Head of caudate nucleus (tissue), 42 donors: ENCODE data around the gene HIVEP1.
A peak's percentile ranks its signal among the peaks of the same experiment; 100 is the strongest.
"Not testable (repeated sequence)": the region's sequence is repeated elsewhere in the genome, so short reads cannot be mapped to it uniquely, and the experiment has no call there.

ENCODE experiments used
- DNase-seq, 42 donors: peaks; one replicate each; pipeline versions ENCODE4 v3.0.0 to v3.0.0-alpha.2; 2020 to 2021; ENCODE audit warnings: mixed read lengths in 7 of 42
- intact Hi-C: fragments of 100-400 bp; cut with DNase I; formaldehyde crosslinking; loops from one replicate; pipeline ENCODE4 v1.15.0; 2022

HIVEP1 gene

DNA sequence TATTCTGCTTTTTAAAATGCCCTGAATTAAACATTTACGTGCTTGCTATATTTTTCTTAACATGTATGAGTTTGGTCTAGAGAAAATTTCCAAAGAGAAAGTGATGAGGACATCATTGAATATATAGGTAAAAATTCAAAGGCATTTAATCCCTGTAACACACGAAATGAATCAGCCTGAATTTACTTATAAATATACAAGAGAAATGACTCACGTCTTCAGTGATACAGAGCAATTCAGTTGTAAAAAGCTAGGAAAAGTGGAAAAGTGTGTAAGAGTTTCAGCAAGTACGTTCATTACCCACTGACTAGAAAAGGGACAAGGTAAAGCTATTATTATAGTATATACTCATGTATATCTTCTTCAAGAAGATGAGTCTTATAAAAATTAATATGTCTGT is 124.8 kb downstream of the HIVEP1 start:
- intact Hi-C loops, result no loop called here
- DNase-seq, result no peak

DNA sequence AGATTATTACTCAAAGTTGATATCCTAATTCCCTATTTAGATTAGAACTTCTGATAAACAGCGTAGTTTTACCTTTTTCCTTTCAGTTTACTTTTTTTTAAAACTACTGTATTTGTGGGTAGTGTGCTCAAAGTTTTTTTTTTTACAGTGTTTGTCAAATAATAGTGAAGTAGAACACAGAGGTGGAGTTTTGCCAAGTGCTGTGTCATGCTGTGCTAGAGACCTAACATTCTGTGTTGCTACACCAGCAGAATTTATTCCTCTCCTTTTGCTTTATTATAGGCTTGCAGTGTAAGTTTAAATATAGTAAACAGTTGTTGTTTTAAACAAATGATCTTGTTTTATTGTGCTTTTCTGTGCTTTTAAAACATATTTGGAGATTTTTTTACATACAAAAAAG is 125.4 kb downstream of the HIVEP1 start:
- peak in 34 of 42 donors; percentile 14 to 84 (median 58) for DNase-seq
- intact Hi-C loops, result no loop called here

DNA sequence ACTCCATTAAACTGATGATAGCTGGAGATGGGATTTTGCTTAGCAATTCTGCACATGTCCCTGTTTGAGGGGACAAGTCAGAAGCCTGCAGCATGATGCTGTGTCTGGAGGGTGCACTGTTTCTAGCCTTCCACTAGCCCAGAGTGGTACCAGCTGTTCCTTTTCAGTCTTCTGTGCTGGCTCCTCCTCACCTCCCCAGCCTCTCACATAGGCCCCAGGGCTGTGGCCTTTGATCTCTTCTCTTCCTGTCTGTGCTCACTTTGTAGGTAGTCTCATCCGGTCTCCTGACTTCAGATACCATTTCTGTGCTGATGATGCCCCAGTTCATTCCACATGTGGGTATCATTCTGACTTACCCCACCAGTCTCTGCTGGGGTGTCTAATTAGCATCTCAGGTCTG is 126.3 kb downstream of the HIVEP1 start:
- intact Hi-C loops, result no loop called here
- DNase-seq, result no peak

DNA sequence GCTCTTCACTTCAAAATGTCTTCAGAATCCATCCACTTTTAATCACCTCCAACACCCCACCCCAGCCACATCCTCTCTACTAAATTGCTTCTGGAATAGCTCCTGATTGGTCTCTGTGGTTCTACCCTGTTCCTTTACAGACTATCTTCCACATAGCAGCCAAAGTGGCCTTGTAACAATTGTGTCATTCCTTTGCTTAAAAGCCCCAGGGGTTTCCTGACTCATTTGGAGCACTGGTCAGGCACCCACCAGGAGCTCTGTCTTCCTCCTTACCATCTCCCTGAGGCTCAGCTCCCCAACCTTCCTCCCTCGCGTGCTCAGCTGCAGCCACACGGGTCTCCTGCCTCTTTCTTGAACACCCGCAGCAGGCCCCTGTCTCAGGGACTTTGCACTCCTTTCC is 126.8 kb downstream of the HIVEP1 start:
- intact Hi-C loops, result no loop called here
- DNase-seq, result no peak

DNA sequence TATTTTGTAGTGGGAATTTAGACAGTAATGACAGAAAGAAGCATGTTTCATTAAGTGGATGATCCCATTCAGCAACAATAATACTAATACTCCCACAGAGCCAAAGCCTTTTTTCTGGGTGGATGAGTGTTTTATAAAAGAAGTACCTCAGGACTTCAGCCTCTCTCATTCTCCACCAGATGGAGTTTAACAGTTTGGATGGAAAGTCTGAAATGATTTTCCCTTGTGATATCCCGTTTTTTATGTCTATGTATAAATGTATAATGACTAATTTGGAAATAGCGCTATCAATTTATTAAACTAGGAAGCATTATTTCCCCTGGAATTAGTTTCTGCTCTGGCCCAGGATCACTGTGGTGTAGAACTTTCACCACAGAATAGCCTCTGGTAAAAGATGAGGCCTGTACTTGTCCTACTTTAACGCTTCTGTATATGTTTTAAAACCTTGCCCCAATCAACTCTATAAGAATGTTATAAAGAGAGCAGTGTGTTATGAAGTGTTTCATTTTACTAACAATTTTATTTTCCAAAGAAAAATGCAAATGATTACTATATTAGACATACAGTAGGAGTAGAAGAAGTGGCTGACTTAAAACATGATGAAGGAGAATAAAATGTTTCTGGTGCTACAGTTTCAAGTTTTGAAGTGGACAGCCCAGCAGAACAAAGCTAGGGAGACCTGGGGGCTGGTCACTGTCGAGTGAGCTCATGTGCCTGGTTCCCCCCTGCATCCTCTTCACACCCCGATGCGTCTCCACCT is 135.6 kb downstream of the HIVEP1 start:
- intact Hi-C loops, result no loop called here
- DNase-seq, result no peak

DNA sequence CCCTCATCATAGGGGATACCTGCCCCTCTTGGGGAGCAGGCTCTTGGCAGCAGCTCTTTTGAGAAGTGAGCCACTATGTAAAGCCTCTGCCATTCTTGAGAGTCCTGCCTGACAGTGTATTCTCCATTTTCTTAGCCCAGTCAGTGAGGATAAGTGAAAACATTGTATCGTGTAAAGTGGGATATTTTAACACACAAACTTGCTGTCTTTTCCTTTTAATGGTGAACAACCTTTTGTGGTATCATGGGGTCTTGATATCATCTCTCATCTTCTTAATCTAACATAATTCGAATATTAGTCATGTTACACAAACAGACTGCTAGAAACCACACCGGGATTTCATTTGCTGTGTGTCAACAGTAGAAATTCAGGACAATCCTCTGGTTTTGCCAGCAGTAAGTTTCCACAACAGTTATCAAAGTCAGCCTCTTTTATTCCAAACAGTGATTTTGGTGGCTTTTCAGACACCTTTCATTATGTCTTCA is 136.2 kb downstream of the HIVEP1 start:
- intact Hi-C loops, result no loop called here
- no peak for DNase-seq

DNA sequence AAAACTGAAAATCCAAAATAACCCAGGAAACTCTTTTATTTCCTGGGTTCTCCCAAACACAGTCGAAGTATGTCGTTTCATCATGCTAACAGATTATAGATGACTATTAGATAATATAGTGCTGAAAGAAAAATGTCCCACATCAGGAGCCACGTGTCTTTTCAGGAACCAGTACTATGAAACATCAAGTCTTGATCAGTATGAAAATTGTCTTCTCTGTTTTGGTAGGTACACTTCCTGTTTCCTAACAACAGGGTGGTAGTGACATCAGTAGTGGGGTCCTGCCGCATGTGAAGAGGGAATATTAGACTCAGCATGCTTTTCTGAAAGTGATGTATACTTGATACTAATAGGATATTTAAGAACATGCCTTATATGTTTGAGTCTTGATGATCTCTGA is 136.7 kb downstream of the HIVEP1 start:
- no peak for DNase-seq
- intact Hi-C loops, result no loop called here

DNA sequence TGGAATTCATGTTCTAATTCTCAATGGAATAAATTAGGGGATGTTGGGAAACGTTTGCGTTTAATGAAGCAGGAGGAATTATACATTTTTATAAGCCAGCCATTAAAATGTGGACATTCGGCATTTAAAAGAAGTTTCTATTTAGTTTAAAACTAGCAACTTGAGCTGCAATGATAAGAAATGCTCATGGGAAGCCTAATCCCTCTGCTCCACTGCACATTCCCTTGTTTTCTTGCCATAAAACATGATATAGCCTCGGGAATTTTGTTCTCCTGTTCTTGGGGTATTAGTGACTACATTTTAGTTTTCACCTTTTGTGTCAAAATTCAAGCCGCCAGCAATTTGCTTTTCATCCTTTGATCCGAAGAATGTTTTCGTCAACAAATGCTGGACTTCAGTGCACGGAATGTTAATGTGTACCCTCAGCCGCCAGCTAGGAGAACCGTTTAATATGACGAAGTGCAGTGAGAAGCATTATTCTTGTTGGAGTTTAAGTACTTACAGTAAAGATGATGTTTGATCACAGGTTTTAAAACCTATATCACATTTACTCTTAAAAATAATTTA is 137.9 kb downstream of the HIVEP1 start:
- intact Hi-C loops, result loop anchor here (10.0 kb wide), 1 partner anchor 85 kb away; no protein-coding TSS in a partner anchor
- peak in 3 of 42 donors; percentile 26 to 42 (median 32) for DNase-seq

DNA sequence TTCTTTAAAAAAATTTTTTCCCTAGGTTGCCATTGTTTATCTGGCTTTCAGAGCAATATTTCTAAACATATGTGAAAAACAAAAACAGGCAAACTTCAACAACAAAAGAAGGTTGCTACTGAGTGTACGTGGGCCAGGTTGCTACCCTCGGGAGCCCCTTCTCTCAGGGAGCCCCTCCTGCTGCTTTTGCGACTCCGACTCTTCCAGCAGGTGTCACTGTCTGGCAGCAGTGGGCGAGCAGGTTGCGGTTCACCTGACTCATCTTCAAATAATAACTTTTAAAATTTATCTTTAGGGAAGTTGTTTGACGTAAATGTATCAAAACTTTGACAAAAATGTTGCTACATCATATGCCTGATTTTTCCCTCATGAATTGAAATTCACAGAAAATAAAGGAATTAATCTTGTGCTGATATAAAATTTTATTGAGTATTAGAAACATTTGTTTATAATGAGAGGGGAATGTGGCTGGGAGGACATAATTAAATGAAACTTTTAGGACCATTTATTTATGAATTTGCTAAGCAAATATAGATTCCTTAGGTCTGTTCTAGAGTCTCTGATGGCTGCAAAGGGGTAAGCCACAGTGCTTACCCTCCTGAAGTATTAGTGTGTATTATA is 138.8 kb downstream of the HIVEP1 start:
- DNase-seq, result peak; percentile 46 to 83 (median 67)
- intact Hi-C loops, result loop anchor here (10.0 kb wide), 1 partner anchor 84 kb away; no protein-coding TSS in a partner anchor

DNA sequence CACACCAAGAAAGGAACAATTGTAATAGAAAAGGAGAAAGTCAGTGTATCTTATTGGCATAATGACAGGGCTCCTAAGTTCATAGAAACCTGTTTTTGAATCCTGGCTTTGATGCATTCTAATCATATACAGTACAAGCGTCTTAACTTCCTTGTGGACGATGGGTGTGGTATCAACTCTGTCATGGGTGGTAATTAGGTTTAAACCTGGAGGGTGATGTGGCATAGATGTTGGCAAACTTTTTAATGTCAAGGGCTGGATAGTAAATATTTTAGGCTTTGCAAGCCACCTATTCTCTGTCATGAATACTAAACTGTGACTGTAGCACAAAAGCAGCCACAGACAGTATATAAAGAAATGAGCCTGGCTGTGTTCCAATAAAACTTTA is 139.3 kb downstream of the HIVEP1 start:
- no peak for DNase-seq
- intact Hi-C loops, result loop anchor here (10.0 kb wide), 1 partner anchor 83 kb away; no protein-coding TSS in a partner anchor

DNA sequence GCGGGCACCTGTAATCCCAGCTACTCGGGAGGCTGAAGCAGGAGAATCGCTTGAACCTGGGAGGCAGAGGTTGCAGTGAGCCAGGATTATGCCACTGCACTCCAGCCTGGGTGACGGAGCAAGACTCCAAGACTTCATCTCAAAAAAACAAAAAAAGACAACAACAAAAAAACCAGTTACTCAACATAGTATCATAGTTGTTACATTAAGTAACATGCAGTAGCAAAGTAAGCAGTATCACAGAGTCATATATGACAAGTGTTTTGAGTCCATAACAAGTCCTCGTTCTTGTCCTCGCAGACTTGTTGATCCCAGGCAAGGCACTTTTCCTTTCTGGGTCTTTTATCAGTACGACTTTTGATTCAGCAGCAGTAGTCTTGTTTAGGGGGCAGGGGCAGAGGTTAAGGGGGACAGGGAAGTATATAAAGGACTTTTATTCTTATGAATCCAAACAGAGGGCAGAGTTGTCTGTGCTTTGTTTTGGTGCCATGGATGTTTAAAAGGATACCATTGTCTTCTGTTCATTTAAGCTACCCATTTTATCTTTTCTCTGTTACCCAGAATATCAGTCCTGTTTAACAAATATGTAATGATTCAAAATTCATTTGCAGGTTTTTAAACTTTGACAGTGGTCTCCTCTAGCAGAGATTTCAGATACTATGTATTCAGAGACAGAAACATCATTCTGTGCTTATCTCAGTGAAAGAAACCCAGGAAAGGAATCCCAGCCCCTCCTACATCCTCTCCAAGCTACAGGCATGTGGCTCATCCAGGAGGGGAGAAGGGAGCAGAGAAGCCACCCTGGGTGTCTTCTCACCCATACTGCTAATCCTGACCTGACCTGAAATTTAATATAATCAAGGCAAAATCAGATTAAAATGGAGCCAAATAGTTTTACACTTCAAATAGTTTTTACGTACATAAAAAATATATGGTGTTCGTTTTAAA is 140.2 kb downstream of the HIVEP1 start:
- peak in 11 of 42 donors; percentile 20 to 65 (median 39) for DNase-seq
- intact Hi-C loops, result loop anchor here (10.0 kb wide), 1 partner anchor 83 kb away; no protein-coding TSS in a partner anchor

DNA sequence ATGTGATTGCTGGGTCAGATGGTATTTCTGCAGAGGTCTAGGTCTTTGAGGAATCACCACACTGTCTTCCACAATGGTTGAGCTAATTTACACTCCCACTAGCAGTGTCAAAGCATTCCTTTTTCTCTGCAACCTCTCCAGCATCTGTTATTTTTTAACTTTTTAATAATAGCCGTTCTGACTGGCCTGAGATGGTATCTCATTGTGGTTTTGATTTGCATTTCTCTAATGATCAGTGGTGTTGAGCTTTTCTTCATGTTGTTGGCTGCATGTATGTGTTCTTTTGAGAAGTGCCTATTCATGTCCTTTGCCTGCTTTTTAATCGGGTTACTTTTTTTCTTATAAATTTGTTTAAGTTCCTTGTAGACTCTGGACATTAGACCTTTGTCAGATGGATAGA is 143.7 kb downstream of the HIVEP1 start:
- intact Hi-C loops, result loop anchor here (10.0 kb wide), 1 partner anchor 79 kb away; no protein-coding TSS in a partner anchor
- DNase-seq, result not testable (repeated sequence)

DNA sequence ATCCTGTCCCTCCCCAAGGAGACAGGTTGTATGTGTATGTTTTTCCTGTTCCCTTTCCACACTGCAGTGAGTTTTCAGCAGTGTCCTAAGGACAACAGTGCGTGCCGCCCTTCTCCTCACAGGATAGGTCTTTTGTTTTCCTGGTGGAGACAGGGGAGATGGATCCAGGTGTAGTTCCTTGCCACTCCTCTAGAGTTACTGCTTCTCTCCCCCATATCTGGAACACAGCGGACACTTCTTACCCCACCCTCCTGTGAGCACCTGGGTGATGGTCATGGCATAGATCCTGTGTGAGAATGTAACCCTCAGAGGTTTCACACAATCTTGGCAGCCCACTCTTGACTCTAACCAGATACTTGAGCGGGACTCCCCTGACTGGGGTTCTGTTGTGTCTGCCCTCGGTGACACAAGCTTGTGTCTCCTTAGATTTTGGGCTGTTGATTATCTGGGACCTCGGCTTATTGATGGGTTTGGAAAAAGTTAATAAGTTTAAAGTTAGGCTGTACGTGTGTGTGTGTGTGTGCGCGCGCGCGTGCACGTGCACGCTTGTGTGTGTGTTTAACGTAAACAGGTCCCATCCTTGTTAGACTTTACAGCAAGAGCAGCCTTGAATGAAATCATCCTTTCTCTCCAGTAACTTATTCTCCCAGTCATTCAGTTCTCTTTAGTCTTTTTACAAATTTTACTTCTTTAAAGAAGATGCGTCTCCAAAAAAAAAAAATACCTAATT is 146.7 kb downstream of the HIVEP1 start:
- intact Hi-C loops, result loop anchor here (10.0 kb wide), 1 partner anchor 76 kb away; no protein-coding TSS in a partner anchor

DNA sequence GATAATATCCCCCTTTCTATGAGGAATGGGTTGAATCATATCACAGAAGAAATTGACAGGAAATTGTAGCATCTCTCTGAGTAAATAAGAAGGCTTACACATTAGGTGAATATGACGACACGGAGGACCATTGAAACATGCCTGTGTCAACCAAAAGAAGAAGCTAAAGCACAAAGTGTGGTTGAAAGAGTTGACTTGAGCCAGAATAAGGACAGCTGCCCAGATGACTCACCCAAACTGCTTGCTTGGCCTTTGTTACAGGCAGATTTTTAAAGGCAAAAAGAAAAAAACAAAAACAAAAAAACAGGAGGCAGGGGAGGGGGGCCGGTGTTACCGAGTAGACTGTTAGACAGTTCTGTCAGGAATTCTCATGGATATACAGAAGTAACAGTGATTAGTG is 148.2 kb downstream of the HIVEP1 start:
- intact Hi-C loops, result no loop called here
- DNase-seq, result peak in 2 of 42 donors; percentile 32 to 52

More for the DNA sequence above, 146.7 kb downstream of the HIVEP1 start:
- DNase-seq, result no peak

DNA sequence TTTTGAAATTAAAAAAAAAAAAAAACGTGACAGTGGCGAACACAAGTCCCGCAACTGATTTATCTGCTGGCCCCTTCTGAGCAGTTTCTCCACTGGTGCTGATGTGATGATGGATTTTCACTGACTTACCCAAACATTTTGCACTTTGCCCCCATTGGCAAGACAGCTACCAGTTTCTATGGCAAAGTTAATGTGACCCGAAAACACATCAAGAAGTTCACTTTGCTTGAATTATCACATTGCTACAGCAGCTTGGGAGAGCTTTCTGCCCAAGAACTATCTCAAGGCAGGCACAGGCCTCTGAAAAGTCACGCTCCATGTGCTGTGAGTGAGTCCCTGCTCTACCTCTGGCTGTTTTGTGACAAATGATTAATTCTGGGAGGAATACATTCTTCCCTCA is 150.1 kb downstream of the HIVEP1 start:
- intact Hi-C loops, result no loop called here
- no peak for DNase-seq

DNA sequence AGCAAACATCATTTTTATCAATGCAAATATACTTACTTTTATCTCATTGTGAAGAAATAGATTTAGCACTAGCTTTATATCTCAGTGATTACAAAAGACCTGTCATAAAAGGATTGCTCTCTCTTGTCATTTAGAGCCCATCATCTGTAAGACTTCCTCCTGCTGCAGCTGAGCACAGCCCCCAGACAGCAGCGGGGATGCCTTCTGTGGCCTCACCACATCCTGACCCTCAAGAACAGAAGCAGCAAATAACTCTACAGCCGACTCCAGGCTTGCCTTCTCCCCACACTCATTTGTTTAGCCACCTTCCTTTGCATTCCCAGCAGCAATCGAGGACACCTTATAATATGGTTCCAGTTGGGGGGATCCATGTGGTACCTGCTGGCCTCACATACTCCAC is 151.0 kb downstream of the HIVEP1 start:
- intact Hi-C loops, result no loop called here
- DNase-seq, result no peak

DNA sequence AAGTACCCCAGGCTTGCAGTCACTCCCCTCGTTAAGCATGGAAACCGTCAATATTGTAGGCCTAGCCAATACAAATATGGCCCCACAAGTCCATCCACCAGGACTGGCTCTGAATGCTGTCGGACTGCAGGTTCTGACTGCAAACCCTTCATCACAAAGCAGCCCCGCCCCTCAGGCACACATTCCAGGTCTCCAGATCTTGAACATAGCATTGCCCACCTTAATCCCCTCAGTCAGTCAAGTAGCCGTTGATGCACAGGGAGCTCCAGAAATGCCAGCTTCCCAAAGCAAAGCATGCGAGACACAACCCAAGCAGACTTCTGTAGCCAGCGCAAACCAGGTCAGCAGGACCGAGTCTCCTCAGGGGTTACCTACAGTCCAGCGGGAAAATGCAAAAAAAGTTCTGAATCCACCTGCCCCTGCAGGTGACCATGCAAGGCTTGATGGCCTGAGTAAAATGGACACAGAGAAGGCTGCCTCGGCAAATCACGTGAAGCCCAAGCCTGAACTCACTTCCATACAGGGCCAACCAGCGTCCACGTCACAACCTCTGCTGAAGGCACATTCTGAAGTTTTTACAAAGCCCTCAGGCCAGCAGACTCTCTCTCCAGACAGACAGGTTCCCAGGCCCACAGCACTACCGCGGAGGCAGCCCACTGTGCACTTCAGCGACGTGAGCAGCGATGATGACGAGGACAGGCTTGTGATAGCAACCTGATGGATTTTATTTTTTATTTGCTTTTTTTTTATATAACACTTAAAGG is 151.8 kb downstream of the HIVEP1 start:
- intact Hi-C loops, result no loop called here
- no peak for DNase-seq

DNA sequence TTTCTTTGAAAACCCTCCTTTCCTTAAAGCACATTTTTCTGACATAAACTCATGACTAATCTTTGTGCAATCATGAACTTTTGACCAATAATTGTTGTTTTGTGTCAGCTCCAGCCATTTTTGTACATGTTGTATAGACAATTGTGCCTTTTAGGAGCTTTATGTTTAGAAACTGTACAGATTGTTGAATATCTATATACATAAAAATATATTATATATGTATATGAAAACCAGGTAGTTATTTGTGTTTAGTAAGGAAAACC is 152.3 kb downstream of the HIVEP1 start:
- intact Hi-C loops, result no loop called here
- DNase-seq, result no peak
